GM19397 (cell line): ENCODE data around the gene SRRM3.
"Not testable (repeated sequence)": the region's sequence is repeated elsewhere in the genome, so short reads cannot be mapped to it uniquely, and the experiment has no call there.

Source experiments
- ATAC-seq: cut with Tn5 transposase; IDR thresholded peaks from one replicate; pipeline ENCODE4 v1.9.1; 2021; ENCODE audit warnings: mild to moderate bottlenecking, moderate library complexity; ENCODE audit not compliant: unreplicated experiment

Gene SRRM3

GRCh38 chr7:76261329-76261728 lies 59.6 kb downstream of the SRRM3 start:
- no peak for ATAC-seq

GRCh38 chr7:76261931-76262330 lies 60.2 kb downstream of the SRRM3 start:
- no peak for ATAC-seq

- ATAC-seq, result no peak
Measured at GRCh38 chr7:76262683-76263402, 61.1 kb downstream of the SRRM3 start.

DNA sequence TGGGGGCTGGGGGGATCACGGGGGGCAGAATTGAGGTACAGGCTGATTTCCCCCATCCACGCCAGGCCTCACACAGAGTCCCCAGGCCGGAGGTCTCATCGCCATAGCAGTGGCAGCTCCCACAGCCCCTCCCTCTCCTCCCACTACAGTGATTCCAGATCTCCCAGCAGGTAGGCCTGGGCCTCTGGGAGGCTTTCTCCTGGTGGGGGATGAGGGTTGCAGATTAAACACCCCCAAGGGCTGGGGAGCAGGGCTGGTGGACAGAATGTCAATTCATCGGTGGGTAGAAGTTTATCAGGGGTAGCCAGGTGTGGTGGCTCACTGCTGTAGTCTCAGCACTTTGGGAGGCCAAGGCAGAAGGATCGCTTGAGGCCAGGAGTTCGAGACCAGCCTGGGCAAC lies 63.6 kb downstream of the SRRM3 start:
- no peak for ATAC-seq

GRCh38 chr7:76267107-76267893 lies 65.6 kb downstream of the SRRM3 start:
- no peak for ATAC-seq

DNA sequence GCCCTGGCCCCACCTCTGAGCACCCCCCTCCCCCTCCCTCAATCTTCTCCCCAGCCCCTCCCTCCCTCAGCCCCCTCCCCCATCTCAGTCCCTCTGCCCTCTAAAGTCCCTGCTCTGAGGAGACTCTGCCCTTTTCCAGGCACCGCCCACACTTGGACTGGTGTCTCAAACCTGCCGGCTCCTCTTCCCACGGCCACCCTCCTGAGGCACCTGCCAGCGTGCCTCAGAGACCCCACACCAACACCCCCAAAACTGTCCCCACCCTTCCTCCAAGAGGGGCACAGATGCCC lies 66.1 kb downstream of the SRRM3 start:
- no peak for ATAC-seq

DNA sequence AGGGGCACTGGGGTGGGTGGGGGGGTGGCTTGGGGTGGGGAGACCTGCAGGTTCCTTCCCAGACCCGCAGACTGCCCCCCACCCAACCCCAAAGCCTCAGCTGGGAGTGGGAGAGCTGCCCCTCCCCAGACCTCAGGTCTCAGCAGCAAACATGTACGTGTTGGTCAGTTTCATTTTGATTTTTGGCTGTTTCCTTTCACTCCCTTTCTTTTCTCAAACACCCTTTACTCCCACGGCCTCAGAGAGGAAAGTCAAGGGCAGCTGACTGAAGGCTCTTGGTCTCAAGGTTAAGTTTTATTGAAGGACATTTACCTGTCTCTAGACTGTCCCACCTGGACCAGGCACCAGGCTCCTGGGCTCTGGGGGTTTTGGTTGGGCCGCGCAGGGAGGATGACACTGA lies 66.7 kb downstream of the SRRM3 start:
- no peak for ATAC-seq

DNA sequence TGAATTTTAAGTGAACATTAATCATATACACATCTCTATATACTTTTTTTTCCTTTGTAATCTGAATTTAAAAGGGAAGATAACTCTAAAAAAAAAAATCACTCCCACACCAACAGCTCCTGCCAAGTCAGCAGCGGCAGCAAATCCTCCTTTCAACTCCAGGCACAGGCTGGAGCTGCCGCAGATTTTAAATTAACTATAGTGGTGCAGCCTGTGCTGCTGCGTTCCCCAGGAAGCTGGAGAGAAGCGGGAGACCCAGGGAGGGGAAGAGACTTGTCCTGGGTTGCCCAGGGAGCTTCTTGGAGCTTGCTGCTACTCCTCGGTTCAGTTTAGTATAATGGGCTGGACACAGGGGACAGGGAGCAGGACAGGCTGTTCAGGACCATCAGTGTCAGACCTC lies 68.2 kb downstream of the SRRM3 start:
- no peak for ATAC-seq

GRCh38 chr7:76271384-76271783 lies 69.7 kb downstream of the SRRM3 start:
- ATAC-seq, result not testable (repeated sequence)

GRCh38 chr7:76272142-76272541 lies 70.4 kb downstream of the SRRM3 start:
- no peak for ATAC-seq

GRCh38 chr7:76272851-76273497 lies 71.3 kb downstream of the SRRM3 start:
- no peak for ATAC-seq

GRCh38 chr7:76273503-76273902 lies 71.8 kb downstream of the SRRM3 start:
- ATAC-seq, result no peak

GRCh38 chr7:76278540-76278939 lies 76.8 kb downstream of the SRRM3 start:
- no peak for ATAC-seq

DNA sequence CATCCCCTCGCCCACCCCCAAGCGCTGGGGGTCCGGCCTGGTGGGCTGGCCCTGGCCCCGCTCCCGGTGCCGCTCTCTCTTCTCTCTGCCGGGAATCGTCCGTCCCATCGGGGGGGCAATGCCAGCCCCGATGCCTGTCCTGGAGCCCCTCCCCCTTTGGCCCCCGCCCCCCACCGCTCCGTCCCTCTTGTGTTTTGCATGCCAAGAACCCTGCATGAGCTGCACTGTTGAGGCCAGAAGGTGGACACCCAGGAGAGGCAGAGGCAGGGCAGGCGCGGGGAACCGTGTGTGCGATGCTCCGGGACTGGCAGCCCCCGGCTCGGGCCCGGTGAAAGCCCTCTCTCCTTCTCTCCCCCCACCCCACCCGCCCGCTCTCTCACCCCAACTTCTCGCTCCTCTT lies 78.7 kb downstream of the SRRM3 start:
- no peak for ATAC-seq

DNA sequence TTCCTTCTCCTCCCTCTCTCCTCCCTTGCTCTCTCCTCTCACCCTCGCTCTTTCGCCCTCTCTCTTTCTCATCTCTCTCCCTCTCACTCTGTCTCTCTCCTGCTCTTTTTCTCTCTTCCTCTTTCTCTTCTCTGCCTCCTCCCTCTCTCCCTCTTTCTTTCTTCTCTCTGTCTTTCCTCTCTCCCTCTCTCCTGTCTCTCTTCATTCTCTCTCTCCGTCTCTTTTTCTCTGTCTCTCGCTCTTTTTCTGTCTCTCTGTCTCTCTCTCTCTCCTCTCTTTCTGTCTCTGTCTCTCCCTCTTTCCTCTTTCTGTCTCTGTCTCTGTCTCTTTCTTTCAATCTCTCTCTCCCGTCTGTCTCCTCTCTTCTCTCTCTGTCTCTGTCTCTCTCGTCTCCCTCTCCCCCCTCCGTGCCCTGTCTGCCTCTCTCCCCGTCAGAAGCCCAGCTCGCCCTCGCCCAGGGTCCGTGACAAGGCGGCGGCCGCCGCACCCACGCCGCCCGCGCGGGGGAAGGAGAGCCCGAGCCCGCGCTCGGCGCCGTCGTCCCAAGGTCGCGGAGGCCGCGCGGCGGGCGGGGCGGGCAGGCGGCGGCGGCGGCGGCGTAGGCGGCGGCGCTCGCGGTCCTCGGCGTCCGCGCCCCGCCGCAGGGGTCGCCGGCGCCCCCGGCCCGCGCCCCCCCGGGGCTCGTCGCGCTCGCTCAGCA lies 79.5 kb downstream of the SRRM3 start:
- no peak for ATAC-seq

DNA sequence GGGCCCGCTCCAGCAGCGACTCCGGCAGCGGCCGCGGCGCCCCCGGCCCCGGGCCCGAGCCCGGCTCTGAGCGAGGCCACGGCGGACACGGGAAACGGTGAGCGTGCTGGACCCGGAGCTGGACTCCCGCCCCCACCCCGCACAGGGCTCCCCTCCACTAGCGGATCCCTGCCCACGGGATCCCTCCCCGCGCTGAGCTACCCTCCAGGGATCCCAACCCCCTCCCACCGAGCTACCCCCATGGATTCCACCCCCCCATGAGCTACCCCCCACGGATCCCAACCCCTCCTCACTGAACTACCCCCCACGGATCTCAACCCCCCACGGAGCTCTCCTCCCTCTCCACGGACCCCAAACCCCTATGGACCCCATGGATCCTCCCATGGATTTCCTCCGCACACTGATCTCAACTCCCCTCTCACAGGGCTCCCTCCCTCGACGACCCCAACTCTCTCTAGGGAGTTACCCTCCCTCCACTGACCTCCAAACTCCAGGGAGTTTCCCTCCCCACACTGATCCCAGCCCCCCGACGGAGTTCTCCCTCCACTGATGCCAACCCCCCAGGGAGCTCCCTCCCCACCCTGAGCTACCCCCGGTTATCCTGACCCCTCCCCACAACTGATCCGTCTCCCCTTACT lies 80.1 kb downstream of the SRRM3 start:
- no peak for ATAC-seq

DNA sequence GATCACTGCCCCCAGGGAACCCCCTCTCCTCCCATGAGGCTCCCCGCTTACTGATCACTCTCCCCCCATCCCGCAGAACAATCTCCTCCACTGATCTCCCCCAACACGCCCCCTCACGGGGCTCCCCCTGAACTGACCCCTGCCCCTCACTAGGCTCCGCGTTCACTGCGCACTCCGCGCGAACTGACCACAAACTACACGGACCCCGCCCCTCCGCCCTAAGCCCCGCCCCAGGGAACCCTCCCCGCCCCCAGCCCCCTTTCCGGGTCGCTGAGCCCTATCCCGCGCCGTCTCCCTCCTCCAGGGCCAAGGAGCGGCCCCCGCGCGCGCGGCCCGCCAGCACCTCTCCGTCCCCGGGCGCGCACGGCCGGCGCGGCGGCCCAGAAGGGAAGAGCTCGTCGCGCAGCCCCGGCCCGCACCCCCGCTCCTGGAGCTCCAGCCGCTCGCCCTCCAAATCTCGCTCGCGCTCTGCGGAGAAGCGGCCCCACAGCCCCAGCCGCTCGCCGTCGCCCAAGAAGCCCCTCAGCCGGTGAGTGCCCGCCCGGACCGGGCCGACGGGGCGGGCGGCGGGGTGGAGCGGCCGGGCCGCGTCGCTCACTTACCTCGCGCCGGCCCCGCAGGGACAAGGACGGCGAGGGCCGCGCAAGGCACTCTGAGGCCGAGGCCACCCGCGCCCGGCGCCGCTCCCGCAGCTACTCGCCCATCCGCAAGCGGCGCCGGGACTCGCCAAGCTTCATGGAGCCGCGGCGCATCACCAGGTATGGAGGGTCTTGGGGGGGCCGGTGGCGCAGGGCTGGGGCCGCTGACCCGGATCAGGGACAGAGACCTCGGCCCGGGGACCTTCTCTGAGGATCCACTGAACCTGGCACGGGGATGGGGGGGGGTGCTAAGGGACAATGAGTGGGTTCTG lies 80.9 kb downstream of the SRRM3 start:
- no peak for ATAC-seq

- no peak for ATAC-seq
Measured at GRCh38 chr7:76283254-76284159, 81.8 kb downstream of the SRRM3 start.
